ENCODE results near the gene NR1D2. TPM values are rescaled to one million over a fixed set of nuclear protein-coding genes. Genes with fewer than 3 reads are reported as not detected.
A peak's percentile ranks its signal among the peaks of the same experiment; 100 is the strongest.

The NR1D2 gene
- total RNA-seq (2014; rRNA removed; shearing (Covaris generic)): 18.6 and 20.7 TPM in 2 replicates
- 4.6 and 6.6 TPM in 2 replicates for polyA plus RNA-seq (2016; fragmentation: Nextera tagmentation; extraction: Ambion mirVana)
- long read RNA-seq, full-length matches to known transcripts: 1 of 3 reads
- long read RNA-seq, partial matches to known transcripts: 0 of 3 reads
- long read RNA-seq, other reads (novel, unspliced or antisense): 2 of 3 reads

GRCh38 chr3:23944861-23945662 lies at the start of gene NR1D2:
TSS of gene NR1D2 (plus strand) at chr3:23945286. CDS start at chr3:23945579, 293 bp downstream.
- ATAC-seq (peak; percentile 30), DNase-seq (ENCODE audit: low spot score) (peak; percentile 88)
- H3K27me3 ChIP-seq (ENCODE audit: insufficient read depth): peaks cover 9% of the 10 kb centered on the region; the same call in 1 of the 2 replicates
- Mint-ChIP-seq H3K27ac (peak within 1 kb of the TSS; percentile 91), H3K27me3 (ENCODE audit: insufficient read depth, low read depth, poor library complexity) (peaks cover 6% of the 10 kb centered on the region), H3K4me3 (peak within 1 kb of the TSS; percentile 88), H3K9me3 (no peaks in the 10 kb centered on the region), H3K36me3 (ENCODE audit: low read depth) (peaks cover 5% of the 10 kb centered on the region), H3K4me1 (peaks cover 29% of the 10 kb centered on the region)
- H2AFZ ChIP-seq: peak within 1 kb of the TSS; percentile 84
- H3K9me2 ChIP-seq (ENCODE audit: insufficient read depth): no peaks in the 10 kb centered on the region
- TF ChIP-seq POLR2AphosphoS5 (IDR thresholded peaks at IDR 0.05; ENCODE audit: low read depth) (peak; percentile 52), STAT1 (IDR thresholded peaks at IDR 0.05; ENCODE audit: unreplicated experiment) (no peak), CTCF (conservative IDR thresholded peaks at IDR 0.05; ENCODE audit: low read depth in 2 of 2) (no peak; a peak in 1 of 4 replicates), ZNF114 (CRISPR knock-in tag; IDR thresholded peaks at IDR 0.05) (no peak), ZNF462 (CRISPR knock-in tag; IDR thresholded peaks at IDR 0.05) (no peak), EZH2 (IDR thresholded peaks at IDR 0.05; ENCODE audit: low read depth, unreplicated experiment) (no peak), ETS1 (IDR thresholded peaks at IDR 0.05) (0 out of 2 replicates have a peak, but pooled peaks have one; percentile 26), EZH2phosphoT487 (IDR thresholded peaks at IDR 0.05; ENCODE audit: unreplicated experiment) (no peak), NANOG (IDR thresholded peaks at IDR 0.05; ENCODE audit: borderline replicate concordance) (no peak), CREB1 (CRISPR knock-in tag; IDR thresholded peaks at IDR 0.05; ENCODE audit: low read depth) (no peak), REST (IDR thresholded peaks at IDR 0.05; ENCODE audit: unreplicated experiment) (peak; percentile 6)
- peak within 1 kb of the TSS; percentile 100 for H3K4me2 ChIP-seq
- H3K27ac ChIP-seq (ENCODE audit: low read depth): peak within 1 kb of the TSS; percentile 98
- peaks cover 37% of the 10 kb centered on the region for H3K79me2 ChIP-seq (replicated peaks; ENCODE audit: insufficient read depth)
- peaks cover 25% of the 10 kb centered on the region for H3K4me1 ChIP-seq (ENCODE audit: insufficient read depth)
- H3F3A ChIP-seq (replicated peaks; ENCODE audit: low read depth): 0 out of 2 replicates have a peak, but pooled peaks cover 3% of the 10 kb centered on the region
- H3K4me3 ChIP-seq: peak within 1 kb of the TSS; percentile 99
- no peaks in the 10 kb centered on the region for H4K20me1 ChIP-seq (replicated peaks; ENCODE audit: insufficient read depth)
- no peaks in the 10 kb centered on the region for H3K36me3 ChIP-seq (ENCODE audit: insufficient read depth)
